DMS79 treated with DMSO at 0.1 percent for 48 hours (cell line): Measurements from ENCODE around the gene BEST1.
A peak's percentile ranks its signal among the peaks of the same experiment; 100 is the strongest.

Source experiments
- DNase-seq: peaks from one replicate; lab custom pipeline; 2025; lab: John Stamatoyannopoulos, UW

Gene BEST1

GRCh38 chr11:61916737-61917333 is 33.3 kb upstream of the BEST1 start:
- DNase-seq, result no peak

- DNase-seq, result no peak
Observed at GRCh38 chr11:61917334-61918109, 32.6 kb upstream of the BEST1 start, which contains the start of gene RAB3IL1. Gene RAB3IL1, minus strand, starts transcription at chr11:61917566. Its CDS starts 199 bp downstream, at chr11:61917367.

- no peak for DNase-seq
Observed at GRCh38 chr11:61918251-61918937, 31.8 kb upstream of the BEST1 start.

- DNase-seq, result no peak
Observed at GRCh38 chr11:61918938-61919704, 31.0 kb upstream of the BEST1 start.

- DNase-seq, result peak; percentile 26
Observed at GRCh38 chr11:61919705-61920631, 30.2 kb upstream of the BEST1 start.

GRCh38 chr11:61921446-61921845 is 28.7 kb upstream of the BEST1 start:
- no peak for DNase-seq

GRCh38 chr11:61922539-61922938 is 27.6 kb upstream of the BEST1 start:
- DNase-seq, result no peak

- DNase-seq, result no peak
Observed at GRCh38 chr11:61923166-61924063, 26.7 kb upstream of the BEST1 start.

- DNase-seq, result no peak
Observed at GRCh38 chr11:61924064-61924455, 26.1 kb upstream of the BEST1 start.

GRCh38 chr11:61925736-61926135 is 24.4 kb upstream of the BEST1 start:
- DNase-seq, result no peak

- no peak for DNase-seq
Observed at GRCh38 chr11:61926235-61926634, 23.9 kb upstream of the BEST1 start.

GRCh38 chr11:61927501-61927900 is 22.6 kb upstream of the BEST1 start:
- no peak for DNase-seq

GRCh38 chr11:61928606-61929005 is 21.5 kb upstream of the BEST1 start:
- DNase-seq, result no peak

GRCh38 chr11:61930933-61931332 is 19.2 kb upstream of the BEST1 start:
- no peak for DNase-seq

- no peak for DNase-seq
Observed at GRCh38 chr11:61935861-61936260, 14.3 kb upstream of the BEST1 start.

- no peak for DNase-seq
Observed at GRCh38 chr11:61940466-61940865, 9.7 kb upstream of the BEST1 start.

GRCh38 chr11:61945191-61945590 is 5.0 kb upstream of the BEST1 start:
- no peak for DNase-seq

- DNase-seq, result no peak
Observed at GRCh38 chr11:61946894-61947293, 3.3 kb upstream of the BEST1 start.

GRCh38 chr11:61947486-61948210 is 2.5 kb upstream of the BEST1 start:
- peak; percentile 78 for DNase-seq
